HEK293 (cell line): ENCODE measurements around the gene ACSF2.

Source experiments
- CTCF ChIA-PET: fragments of 350-600 bp; formaldehyde crosslinking; extraction: SDS; loops from one replicate; lab custom pipeline; 2021; ENCODE audit warnings: antibody characterized with exemption; lab: Yijun Ruan, JAX
- POLR2A ChIA-PET: fragments of 300-600 bp; formaldehyde crosslinking; extraction: SDS; loops from one replicate; lab custom pipeline; 2020; ENCODE audit warnings: antibody characterized with exemption, inconsistent platforms; lab: Yijun Ruan, JAX
- H3K27ac ChIP-seq: fragments of 200-500 bp; sonication (Bioruptor generic); 2 replicates; pipeline ENCODE4 v1.5.1; 2014; ENCODE audit warnings: low read depth, low read length, control low read depth, inconsistent platforms; ENCODE audit errors: extremely low read depth
- H3K36me3 ChIP-seq, 2 experiments: fragments of 200-500 bp in 1 of 2; sonication (Bioruptor generic) in 1 of 2; 1 replicate in 1 of 2; 2 replicates in 1 of 2; pipeline ENCODE4 v1.5.1; 2014 to 2017; ENCODE audit warnings: inconsistent platforms in 2 of 2, low read length in 2 of 2; ENCODE audit not compliant: control insufficient read depth in 2 of 2, insufficient read depth in 1 of 2
- H3K4me1 ChIP-seq: fragments of 200-500 bp; sonication (Bioruptor generic); 2 replicates; pipeline ENCODE4 v1.5.1; 2014; ENCODE audit warnings: mild to moderate bottlenecking, low read length, inconsistent platforms; ENCODE audit not compliant: control insufficient read depth, insufficient read depth
- H3K4me3 ChIP-seq: 2 replicates; pipeline ENCODE4 v1.5.1; 2011; ENCODE audit warnings: low read depth, mild to moderate bottlenecking, control low read depth, low read length, moderate library complexity
- H3K9me3 ChIP-seq: fragments of 200-500 bp; sonication (Bioruptor generic); 2 replicates; pipeline ENCODE4 v1.5.1; 2014; ENCODE audit warnings: low read depth, low read length, inconsistent platforms; ENCODE audit not compliant: control insufficient read depth, insufficient read depth
- BCL11B ChIP-seq: fragments of 450-650 bp; formaldehyde crosslinking; IDR thresholded peaks from 2 replicates; pipeline ENCODE4 v1.5.1; 2016; ENCODE audit warnings: low read depth, missing biosample characterization, missing genetic modification characterization
- KLF10 ChIP-seq: fragments of 450-650 bp; IDR thresholded peaks from 2 replicates; pipeline ENCODE4 v1.5.1; 2018; ENCODE audit warnings: missing biosample characterization, mild to moderate bottlenecking, missing genetic modification characterization
- KLF7 ChIP-seq: fragments of 450-650 bp; formaldehyde crosslinking; IDR thresholded peaks from 2 replicates; pipeline ENCODE4 v1.5.1; 2016; ENCODE audit warnings: missing biosample characterization, missing genetic modification characterization, borderline replicate concordance
- PRDM4 ChIP-seq: fragments of 450-650 bp; formaldehyde crosslinking; IDR thresholded peaks from 2 replicates; pipeline ENCODE4 v1.5.1; 2017; ENCODE audit warnings: missing biosample characterization, missing genetic modification characterization
- ZBTB17 ChIP-seq: fragments of 450-650 bp; formaldehyde crosslinking; IDR thresholded peaks from 2 replicates; pipeline ENCODE4 v1.5.1; 2016; ENCODE audit warnings: missing biosample characterization, missing genetic modification characterization
- ZFHX2 ChIP-seq: fragments of 450-650 bp; formaldehyde crosslinking; conservative IDR thresholded peaks from 2 replicates; pipeline ENCODE4 v1.5.1; 2016; ENCODE audit warnings: missing biosample characterization, missing genetic modification characterization
- ZFP3 ChIP-seq: fragments of 450-650 bp; formaldehyde crosslinking; IDR thresholded peaks from 2 replicates; pipeline ENCODE4 v1.5.1; 2016; ENCODE audit warnings: low read depth, missing biosample characterization, missing genetic modification characterization
- ZNF121 ChIP-seq: fragments of 450-650 bp; formaldehyde crosslinking; IDR thresholded peaks from 2 replicates; pipeline ENCODE4 v1.5.1; 2016; ENCODE audit warnings: missing biosample characterization, missing genetic modification characterization
- ZNF140 ChIP-seq: fragments of 450-650 bp; formaldehyde crosslinking; IDR thresholded peaks from 2 replicates; pipeline ENCODE4 v1.5.1; 2016; ENCODE audit warnings: missing biosample characterization, missing genetic modification characterization
- ZNF155 ChIP-seq: fragments of 450-650 bp; formaldehyde crosslinking; IDR thresholded peaks from 2 replicates; pipeline ENCODE4 v1.5.1; 2016; ENCODE audit warnings: missing biosample characterization, missing genetic modification characterization
- ZNF202 ChIP-seq: fragments of 450-650 bp; formaldehyde crosslinking; IDR thresholded peaks from 2 replicates; pipeline ENCODE4 v1.5.1; 2016; ENCODE audit warnings: missing biosample characterization, missing genetic modification characterization, borderline replicate concordance
- ZNF223 ChIP-seq: fragments of 450-650 bp; formaldehyde crosslinking; IDR thresholded peaks from 2 replicates; pipeline ENCODE4 v1.5.1; 2016; ENCODE audit warnings: missing biosample characterization, missing genetic modification characterization
- ZNF239 ChIP-seq: fragments of 450-650 bp; formaldehyde crosslinking; IDR thresholded peaks from 2 replicates; pipeline ENCODE4 v1.5.1; 2016; ENCODE audit warnings: missing biosample characterization, missing genetic modification characterization
- ZNF248 ChIP-seq: fragments of 450-650 bp; formaldehyde crosslinking; IDR thresholded peaks from 2 replicates; pipeline ENCODE4 v1.5.1; 2017; ENCODE audit warnings: missing biosample characterization, missing genetic modification characterization
- ZNF521 ChIP-seq: fragments of 450-650 bp; formaldehyde crosslinking; IDR thresholded peaks from 2 replicates; pipeline ENCODE4 v1.5.1; 2017; ENCODE audit warnings: missing biosample characterization, mild to moderate bottlenecking, missing genetic modification characterization
- ZNF580 ChIP-seq: fragments of 450-650 bp; formaldehyde crosslinking; IDR thresholded peaks from 2 replicates; pipeline ENCODE4 v1.5.1; 2016; ENCODE audit warnings: missing biosample characterization, missing genetic modification characterization
- ZNF670 ChIP-seq: fragments of 450-650 bp; formaldehyde crosslinking; IDR thresholded peaks from 2 replicates; pipeline ENCODE4 v1.5.1; 2016; ENCODE audit warnings: missing biosample characterization, missing genetic modification characterization, low read depth
- ZNF707 ChIP-seq: fragments of 450-650 bp; formaldehyde crosslinking; IDR thresholded peaks from 2 replicates; pipeline ENCODE4 v1.5.1; 2016; ENCODE audit warnings: missing biosample characterization, missing genetic modification characterization
- ZNF747 ChIP-seq: fragments of 450-650 bp; formaldehyde crosslinking; IDR thresholded peaks from 2 replicates; pipeline ENCODE4 v1.5.1; 2016; ENCODE audit warnings: missing biosample characterization, missing genetic modification characterization
- ZNF776 ChIP-seq: fragments of 450-650 bp; formaldehyde crosslinking; IDR thresholded peaks from 2 replicates; pipeline ENCODE4 v1.5.0; 2017; ENCODE audit warnings: missing biosample characterization, missing genetic modification characterization, borderline replicate concordance
- ZNF785 ChIP-seq: fragments of 450-650 bp; formaldehyde crosslinking; IDR thresholded peaks from 2 replicates; pipeline ENCODE4 v1.5.1; 2016; ENCODE audit warnings: missing biosample characterization, missing genetic modification characterization
- ZNF792 ChIP-seq: fragments of 450-650 bp; formaldehyde crosslinking; IDR thresholded peaks from 2 replicates; pipeline ENCODE4 v1.5.1; 2016; ENCODE audit warnings: missing biosample characterization, missing genetic modification characterization
- ZSCAN23 ChIP-seq: fragments of 450-650 bp; formaldehyde crosslinking; IDR thresholded peaks from 2 replicates; pipeline ENCODE4 v1.5.1; 2016; ENCODE audit warnings: missing biosample characterization, missing genetic modification characterization
- ZSCAN5A ChIP-seq: fragments of 450-650 bp; formaldehyde crosslinking; IDR thresholded peaks from 2 replicates; pipeline ENCODE4 v1.5.1; 2016; ENCODE audit warnings: missing biosample characterization, missing genetic modification characterization
- TF ChIP-seq, protein P1 (sequence below): fragments of 450-650 bp; formaldehyde crosslinking; IDR thresholded peaks from 2 replicates; pipeline ENCODE4 v1.5.1; 2016; ENCODE audit warnings: missing biosample characterization, missing genetic modification characterization

ACSF2 gene

DNA sequence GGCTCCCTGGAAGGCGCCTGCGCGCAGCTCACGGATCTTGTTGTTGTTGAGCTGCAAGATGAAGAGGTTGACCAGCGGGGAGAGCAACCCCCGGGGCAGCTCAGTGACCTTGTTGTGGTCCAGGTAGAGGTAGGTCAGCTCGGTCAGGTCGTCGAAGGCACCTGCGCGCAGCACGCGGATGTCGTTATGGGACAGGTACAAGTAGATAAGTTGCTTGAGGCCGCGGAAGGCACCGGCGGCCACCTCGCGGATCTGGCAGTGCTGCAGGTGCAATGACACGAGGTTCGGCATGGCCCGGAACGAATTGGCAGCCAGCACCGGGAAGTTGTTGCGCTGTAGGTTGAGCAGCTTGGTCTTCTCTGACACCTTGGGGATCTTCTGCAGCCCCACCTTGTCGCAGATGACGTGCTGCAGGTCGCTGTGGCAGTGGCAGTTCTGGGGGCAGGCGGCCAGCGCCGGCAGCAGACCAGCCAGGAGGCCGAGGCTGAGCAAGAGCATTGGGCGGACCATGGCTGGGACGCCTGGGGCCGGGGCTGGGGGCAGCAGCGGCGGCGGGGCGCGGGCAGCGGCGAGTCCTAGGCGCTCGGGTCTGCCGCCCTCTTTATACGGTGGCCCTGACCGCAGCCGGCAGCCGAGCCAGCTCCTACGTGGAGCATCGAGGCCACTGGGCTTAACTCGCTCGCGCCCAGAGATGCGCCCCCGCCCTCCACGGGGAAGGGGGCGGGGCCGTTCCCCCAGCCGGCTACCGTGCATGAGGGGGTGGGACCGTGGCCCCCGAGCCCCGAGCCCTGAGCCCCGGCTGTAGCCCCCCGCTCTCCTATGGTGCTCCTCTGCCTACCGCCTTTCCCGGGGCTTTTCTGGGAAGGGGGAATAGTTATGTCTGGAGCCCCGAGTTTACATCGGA is 42.5 kb downstream of the ACSF2 start, which contains the start of gene CHAD:
TSS of gene CHAD (minus strand) at position 577 of the 904 bp plus-strand sequence. CDS start at position 510, 67 bp downstream.
- H3K27ac ChIP-seq = no peak within 1 kb of the TSS
- TF ChIP-seq ZNF747 (tag by site-specific recombination) (no peak), ZNF248 (tag by site-specific recombination) (no peak), PRDM4 (tag by site-specific recombination) (no peak), ZNF785 (no peak), ZBTB17 (no peak), ZFHX2 (tag by site-specific recombination) (no peak), ZSCAN5A (tag by site-specific recombination) (no peak), ZNF776 (tag by site-specific recombination) (no peak), ZNF121 (no peak), ZNF707 (tag by site-specific recombination) (no peak), ZNF670 (no peak), ZNF239 (tag by site-specific recombination) (no peak), ZNF202 (tag by site-specific recombination) (no peak), BCL11B (no peak), ZSCAN23 (tag by site-specific recombination) (no peak), ZNF223 (tag by site-specific recombination) (no peak), ZFP3 (no peak), ZNF521 (tag by site-specific recombination) (no peak), ZNF580 (tag by site-specific recombination) (no peak)
- no peaks in the 10 kb centered on the region for H3K9me3 ChIP-seq
- ChIA-PET CTCF (interaction anchor here (0.7 to 1.7 kb wide), 4 partner anchors 8 to 106 kb away, joined by 3 to 9 read pairs (median 5); partner anchors contain the start of gene RSAD1), POLR2A (no interaction called here)
- H3K4me3 ChIP-seq = no peak within 1 kb of the TSS
- no peaks in the 10 kb centered on the region for H3K4me1 ChIP-seq
- peaks cover 0 to 22% of the 10 kb centered on the region in 2 experiments; a peak in 1 of 3 replicates for H3K36me3 ChIP-seq

DNA sequence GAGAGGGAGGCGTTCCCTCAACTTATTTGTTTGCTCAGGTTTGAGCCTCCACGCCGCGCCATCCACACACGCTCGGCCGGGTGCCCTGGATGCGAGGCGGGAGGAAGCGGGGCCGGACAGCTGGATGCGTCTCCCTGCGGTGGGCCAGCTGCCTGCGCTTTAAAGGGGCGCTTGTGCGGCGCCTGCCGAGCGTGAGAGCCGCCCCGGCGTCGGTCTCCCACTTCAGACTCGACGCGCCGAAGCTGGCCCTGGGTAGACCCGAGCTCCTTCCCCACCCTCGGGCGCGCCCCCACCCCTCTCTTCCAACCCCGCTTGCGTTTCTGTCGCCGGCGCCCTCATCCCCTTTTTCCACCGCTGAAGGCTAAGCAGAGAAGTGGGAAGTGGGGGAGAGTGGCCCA is 43.2 kb downstream of the ACSF2 start:
- ChIA-PET POLR2A (no interaction called here), CTCF (interaction anchor here (1.1 kb wide), 1 partner anchor 10 kb away, joined by 3 read pairs; no protein-coding TSS in a partner anchor)
- H3K4me3 ChIP-seq = no peak overlapping the region
- no peaks in the 10 kb centered on the region for H3K4me1 ChIP-seq
- no peaks in the 10 kb centered on the region for H3K9me3 ChIP-seq
- H3K36me3 ChIP-seq = peaks cover 0 to 28% of the 10 kb centered on the region in 2 experiments; a peak in 1 of 3 replicates
- no peak overlapping the region for H3K27ac ChIP-seq
- no peak for TF ChIP-seq ZNF140 (tag by site-specific recombination)
- TF ChIP-seq KLF7 (tag by site-specific recombination) = no peak
- no peak for TF ChIP-seq ZNF792 (tag by site-specific recombination)
- TF ChIP-seq ZNF155 = no peak
- TF ChIP-seq ZSCAN5A (tag by site-specific recombination) = no peak
- TF ChIP-seq, protein P1, sequence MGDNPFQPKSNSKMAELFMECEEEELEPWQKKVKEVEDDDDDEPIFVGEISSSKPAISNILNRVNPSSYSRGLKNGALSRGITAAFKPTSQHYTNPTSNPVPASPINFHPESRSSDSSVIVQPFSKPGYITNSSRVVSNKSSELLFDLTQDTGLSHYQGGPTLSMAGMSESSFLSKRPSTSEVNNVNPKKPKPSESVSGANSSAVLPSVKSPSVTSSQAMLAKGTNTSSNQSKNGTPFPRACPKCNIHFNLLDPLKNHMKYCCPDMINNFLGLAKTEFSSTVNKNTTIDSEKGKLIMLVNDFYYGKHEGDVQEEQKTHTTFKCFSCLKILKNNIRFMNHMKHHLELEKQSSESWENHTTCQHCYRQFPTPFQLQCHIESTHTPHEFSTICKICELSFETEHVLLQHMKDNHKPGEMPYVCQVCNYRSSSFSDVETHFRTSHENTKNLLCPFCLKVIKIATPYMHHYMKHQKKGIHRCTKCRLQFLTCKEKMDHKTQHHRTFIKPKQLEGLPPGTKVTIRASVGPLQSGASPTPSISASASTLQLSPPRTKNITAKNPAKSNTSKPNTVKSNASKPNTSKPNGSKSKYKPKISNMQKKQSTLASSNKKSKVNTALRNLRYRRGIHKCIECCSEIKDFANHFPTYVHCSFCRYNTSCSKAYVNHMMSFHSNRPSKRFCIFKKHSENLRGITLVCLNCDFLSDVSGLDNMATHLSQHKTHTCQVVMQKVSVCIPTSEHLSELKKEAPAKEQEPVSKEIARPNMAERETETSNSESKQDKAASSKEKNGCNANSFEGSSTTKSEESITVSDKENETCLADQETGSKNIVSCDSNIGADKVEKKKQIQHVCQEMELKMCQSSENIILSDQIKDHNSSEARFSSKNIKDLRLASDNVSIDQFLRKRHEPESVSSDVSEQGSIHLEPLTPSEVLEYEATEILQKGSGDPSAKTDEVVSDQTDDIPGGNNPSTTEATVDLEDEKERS (tag by site-specific recombination) = no peak
- no peak for TF ChIP-seq KLF10 (tag by site-specific recombination)
